GM12892 (cell line): ENCODE measurements around the gene RSAD1.

ENCODE experiments used
- POLR2A ChIP-seq: IDR thresholded peaks from 2 replicates; pipeline ENCODE4 v1.6.1; 2011; ENCODE audit warnings: low read depth, low read length, control low read depth
- POLR2AphosphoS5 ChIP-seq: IDR thresholded peaks from 2 replicates; pipeline ENCODE4 v1.6.1; 2011; ENCODE audit warnings: low read depth, low read length, control low read depth
- TAF1 ChIP-seq: IDR thresholded peaks from 2 replicates; pipeline ENCODE4 v1.6.1; 2011; ENCODE audit warnings: low read depth, mild to moderate bottlenecking, control low read depth, low read length, borderline replicate concordance

DNA sequence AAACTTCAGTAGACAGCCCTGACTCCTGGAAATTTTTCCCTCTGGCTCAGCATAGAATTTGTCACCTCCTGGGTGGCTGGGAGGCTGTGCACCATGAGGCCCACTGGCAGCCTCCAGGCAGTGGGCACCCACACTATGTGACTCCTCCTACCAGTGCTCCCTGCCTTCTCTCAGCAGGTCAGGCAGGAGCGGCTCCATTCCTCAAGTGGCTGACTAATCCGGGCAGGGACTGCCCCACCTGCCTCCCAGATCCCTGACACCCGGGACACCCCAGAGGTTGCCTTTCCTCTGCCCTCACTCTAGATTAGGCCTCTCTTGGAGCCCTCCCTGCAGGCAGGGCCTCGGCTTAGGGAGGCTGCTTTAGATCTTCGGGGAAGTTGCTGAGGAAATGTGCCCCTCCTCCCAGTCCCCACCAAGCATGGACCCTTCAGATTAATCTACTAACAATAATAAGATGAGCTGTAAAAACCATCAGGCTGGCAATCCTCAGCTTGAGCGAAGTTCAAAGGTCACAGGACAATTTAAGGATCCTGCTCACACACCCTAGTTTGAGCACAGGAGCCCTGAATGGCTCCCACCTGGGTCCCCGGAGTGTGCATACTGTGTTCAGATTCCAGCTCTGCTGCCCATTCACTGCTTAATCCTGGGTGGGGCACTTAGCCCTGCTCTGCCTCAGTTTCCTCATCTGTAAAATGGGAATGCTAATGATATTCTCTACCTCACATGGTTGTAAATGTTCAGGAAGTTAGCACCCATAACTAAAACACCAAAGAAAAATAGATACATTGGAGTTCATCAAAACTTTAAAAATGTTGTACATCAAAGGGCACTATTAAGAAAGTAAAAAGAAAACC lies 19.6 kb downstream of the RSAD1 start:
- no peak for TF ChIP-seq POLR2AphosphoS5
- no peak for TF ChIP-seq TAF1
- no peak for TF ChIP-seq POLR2A
